Measurements from ENCODE around the gene RFC5.

DNA sequence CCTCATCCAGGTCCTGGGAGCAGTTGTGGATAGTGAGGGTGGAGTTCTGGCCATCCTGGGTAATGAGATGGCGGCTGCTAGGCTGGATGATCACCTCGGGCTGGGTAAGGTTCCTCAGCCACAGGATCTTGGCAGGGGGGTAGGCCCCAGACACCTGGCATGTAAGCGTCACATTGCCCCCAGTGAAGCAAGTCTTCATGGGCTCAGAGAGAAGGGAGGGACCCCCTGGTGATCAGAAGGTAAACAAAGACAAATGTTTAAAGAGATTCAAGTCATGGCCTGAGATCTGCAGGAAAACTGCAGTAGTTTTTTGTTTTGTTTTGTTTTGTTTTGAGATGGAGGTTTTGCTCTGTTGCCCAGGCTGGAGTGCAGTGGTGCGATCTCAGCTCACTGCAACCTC, 57.3 kb downstream of the RFC5 start:
- no peak for TF ChIP-seq CTCF (conservative IDR thresholded peaks at IDR 0.05; ENCODE audit: low read depth, low read length)
- no peak for TF ChIP-seq POLR2A (IDR thresholded peaks at IDR 0.05; ENCODE audit: low read depth, low read length)
- TF ChIP-seq RAD21 (IDR thresholded peaks at IDR 0.05; ENCODE audit: low read length), result no peak
- TF ChIP-seq CEBPB (IDR thresholded peaks at IDR 0.05; ENCODE audit: low read depth, low read length), result no peak
- TF ChIP-seq RCOR1 (IDR thresholded peaks at IDR 0.05; ENCODE audit: insufficient replicate concordance, low read length), result no peak
- TF ChIP-seq MXI1 (IDR thresholded peaks at IDR 0.05; ENCODE audit: borderline replicate concordance, low read depth, low read length), result no peak
- TF ChIP-seq RFX5 (IDR thresholded peaks at IDR 0.05; ENCODE audit: low read depth, low read length), result no peak
- no peak for TF ChIP-seq ELK1 (IDR thresholded peaks at IDR 0.05; ENCODE audit: borderline replicate concordance, low read depth, low read length)
- no peak for TF ChIP-seq USF2 (IDR thresholded peaks at IDR 0.05; ENCODE audit: low read depth, low read length)
- no peak for TF ChIP-seq SMC3 (IDR thresholded peaks at IDR 0.05; ENCODE audit: low read depth, low read length)
- no peak for TF ChIP-seq NFE2L2 (IDR thresholded peaks at IDR 0.05; ENCODE audit: low read depth, low read length)
